Stimulated activated CD4-positive, alpha-beta T cell treated with anti-CD3 and anti-CD28 coated beads, TNF-alpha, amount 100 ng/mL, for 24 hours (primary cell): ENCODE measurements around the gene ELAC2.

Source experiments
- DNase-seq, 3 experiments: peaks; one replicate each; pipeline ENCODE4 v3.0.0-alpha.2; 2020; ENCODE audit warnings: low read depth in 3 of 3

The ELAC2 gene

GRCh38 chr17:12958786-12959185 lies 59.0 kb downstream of the ELAC2 start:
- no peak for DNase-seq

- DNase-seq, result no peak
Observed at GRCh38 chr17:12955521-12955920, 62.3 kb downstream of the ELAC2 start.

GRCh38 chr17:12953156-12953555 lies 64.7 kb downstream of the ELAC2 start:
- no peak for DNase-seq

GRCh38 chr17:12952012-12952411 lies 65.8 kb downstream of the ELAC2 start:
- no peak for DNase-seq

- DNase-seq, result no peak
Observed at GRCh38 chr17:12947047-12947446, 70.8 kb downstream of the ELAC2 start.
